OCI-LY7 (cell line): ENCODE results near the gene QRFP. TPM values are rescaled to one million over a fixed set of nuclear protein-coding genes. Genes with fewer than 3 reads are reported as not detected.

ENCODE experiments used
- BruUV-seq: library from RNA; stranded (reverse); fragments of 400-500 nt; replicated peaks from 2 replicates; lab custom pipeline; 2021; lab: Mats Ljungman, UMichigan
- CTCF ChIA-PET: fragments of 300-600 bp; sonication (Branson Sonifier 250); formaldehyde crosslinking; loops from one replicate; lab custom pipeline; 2022; ENCODE audit warnings: antibody characterized with exemption; ENCODE audit not compliant: unreplicated experiment; lab: Charles Lee
- POLR2A ChIA-PET: fragments of 300-600 bp; sonication (Branson Sonifier 250); formaldehyde crosslinking; loops from one replicate; lab custom pipeline; 2022; ENCODE audit warnings: antibody characterized with exemption; lab: Charles Lee
- DNase-seq: peaks from one replicate; pipeline ENCODE4 v3.0.0-alpha.2; 2015; ENCODE audit warnings: low spot score
- H2AFZ ChIP-seq: fragments of 200-600 bp; sonication (generic), shearing (Covaris generic); 2 replicates; pipeline ENCODE4 v1.6.1; 2014; ENCODE audit warnings: mild to moderate bottlenecking, antibody characterized with exemption, low read length, moderate library complexity
- H3K27ac ChIP-seq: fragments of 200-600 bp; sonication (generic); 2 replicates; pipeline ENCODE4 v1.5.1; 2014; ENCODE audit warnings: mixed run types, low read depth, mild to moderate bottlenecking, moderate library complexity, low read length, inconsistent platforms; ENCODE audit not compliant: poor library complexity, severe bottlenecking
- H3K36me3 ChIP-seq: fragments of 200-600 bp; sonication (generic); 2 replicates; pipeline ENCODE4 v1.6.1; 2014; ENCODE audit warnings: mild to moderate bottlenecking, antibody characterized with exemption, low read length, moderate library complexity, mixed read lengths; ENCODE audit not compliant: insufficient read depth
- H3K4me1 ChIP-seq: fragments of 200-600 bp; sonication (generic); 2 replicates; pipeline ENCODE4 v1.5.1; 2014; ENCODE audit warnings: mild to moderate bottlenecking, low read length; ENCODE audit not compliant: insufficient read depth, poor library complexity, severe bottlenecking
- H3K4me2 ChIP-seq: fragments of 200-600 bp; sonication (generic); 2 replicates; pipeline ENCODE4 v1.6.1; 2014; ENCODE audit warnings: mild to moderate bottlenecking, low read length
- H3K4me3 ChIP-seq: fragments of 200-600 bp; sonication (generic); 2 replicates; pipeline ENCODE4 v1.5.1; 2014; ENCODE audit warnings: mild to moderate bottlenecking, low read depth, low read length; ENCODE audit not compliant: poor library complexity, severe bottlenecking
- H3K79me2 ChIP-seq: fragments of 200-600 bp; sonication (generic); 2 replicates; pipeline ENCODE4 v1.6.1; 2016; ENCODE audit warnings: low read depth, mild to moderate bottlenecking, low read length, moderate library complexity, mixed read lengths; ENCODE audit not compliant: insufficient read depth
- H3K9me2 ChIP-seq: fragments of 200-600 bp; sonication (generic); 2 replicates; pipeline ENCODE4 v1.6.1; 2016; ENCODE audit warnings: mild to moderate bottlenecking, low read length, mixed read lengths; ENCODE audit not compliant: insufficient read depth
- H3K9me3 ChIP-seq: fragments of 200-600 bp; sonication (generic); 2 replicates; pipeline ENCODE4 v1.6.1; 2014; ENCODE audit warnings: mild to moderate bottlenecking, mixed run types, low read length, mixed read lengths
- H4K20me1 ChIP-seq: fragments of 200-600 bp; sonication (generic); 2 replicates; pipeline ENCODE4 v1.6.1; 2014; ENCODE audit warnings: mild to moderate bottlenecking, antibody characterized with exemption, low read length, moderate library complexity, mixed read lengths; ENCODE audit not compliant: insufficient read depth
- EZH2phosphoT487 ChIP-seq: fragments of 200-600 bp; sonication (generic); IDR thresholded peaks from 2 replicates; pipeline ENCODE4 v1.6.1; 2018; ENCODE audit warnings: low read depth, borderline replicate concordance, mild to moderate bottlenecking, mixed run types, antibody characterized with exemption, low read length, moderate library complexity, mixed read lengths
- intact Hi-C: fragments of 100-400 bp; cut with micrococcal nuclease; formaldehyde crosslinking; loops from one replicate; pipeline ENCODE4 v1.10.0; 2022; ENCODE audit not compliant: unreplicated experiment
- total RNA-seq, 2 experiments: library from RNA; depleted of rRNA in 1 of 2; stranded (reverse); fragments of >200 nt in 1 of 2; shearing (Covaris generic) in 1 of 2; gene quantifications; 2 replicates each; pipeline ENCODE4 v1.2.3, GENCODE V29; 2014 to 2022
- TF ChIP-seq, protein P1 (sequence below): fragments of 200-600 bp; sonication (generic); conservative IDR thresholded peaks from 2 replicates; pipeline ENCODE4 v1.5.1; 2014; ENCODE audit warnings: mild to moderate bottlenecking, antibody characterized with exemption, low read length, moderate library complexity, mixed read lengths

QRFP gene
- total RNA-seq, 2 experiments from 2014 or later = not detected

DNA sequence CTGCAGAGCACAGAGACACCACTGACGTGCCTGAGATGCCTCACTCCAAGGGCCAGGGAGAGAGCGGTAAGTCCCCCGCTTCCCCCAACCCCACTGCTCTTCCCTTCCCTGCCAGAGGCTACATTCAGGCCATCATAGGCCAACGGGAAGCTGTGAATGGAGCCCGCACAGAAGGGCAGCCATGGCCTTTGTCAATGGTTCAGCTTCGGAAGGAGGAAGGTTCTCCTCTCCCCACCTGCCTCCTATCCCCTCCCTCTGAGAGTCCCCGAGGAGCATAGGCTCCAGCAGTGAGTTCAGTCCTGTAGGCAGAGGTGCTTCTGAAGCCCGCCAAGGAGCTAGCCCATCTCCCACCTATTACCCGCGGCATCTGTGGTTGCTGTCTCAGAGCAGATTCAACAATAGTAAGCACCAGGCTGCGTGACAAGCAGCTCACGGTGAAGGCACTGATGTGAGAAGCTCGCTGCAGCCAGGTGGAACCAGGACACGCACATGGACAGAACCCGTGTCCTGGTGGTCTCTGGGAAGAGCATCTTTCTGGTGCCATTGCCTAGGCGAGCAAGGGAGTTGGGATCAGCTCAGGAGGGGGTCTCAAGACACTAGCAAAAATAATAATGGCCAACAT is 15.9 kb downstream of the QRFP start:
- intact Hi-C loops = no loop called here
- peaks cover 13% of the 10 kb centered on the region; the same call in 1 of the 2 replicates for H3K36me3 ChIP-seq
- no peak overlapping the region for H3K4me2 ChIP-seq
- H3K4me1 ChIP-seq = no peaks in the 10 kb centered on the region
- no peak overlapping the region for H3K4me3 ChIP-seq
- TF ChIP-seq, protein P1, sequence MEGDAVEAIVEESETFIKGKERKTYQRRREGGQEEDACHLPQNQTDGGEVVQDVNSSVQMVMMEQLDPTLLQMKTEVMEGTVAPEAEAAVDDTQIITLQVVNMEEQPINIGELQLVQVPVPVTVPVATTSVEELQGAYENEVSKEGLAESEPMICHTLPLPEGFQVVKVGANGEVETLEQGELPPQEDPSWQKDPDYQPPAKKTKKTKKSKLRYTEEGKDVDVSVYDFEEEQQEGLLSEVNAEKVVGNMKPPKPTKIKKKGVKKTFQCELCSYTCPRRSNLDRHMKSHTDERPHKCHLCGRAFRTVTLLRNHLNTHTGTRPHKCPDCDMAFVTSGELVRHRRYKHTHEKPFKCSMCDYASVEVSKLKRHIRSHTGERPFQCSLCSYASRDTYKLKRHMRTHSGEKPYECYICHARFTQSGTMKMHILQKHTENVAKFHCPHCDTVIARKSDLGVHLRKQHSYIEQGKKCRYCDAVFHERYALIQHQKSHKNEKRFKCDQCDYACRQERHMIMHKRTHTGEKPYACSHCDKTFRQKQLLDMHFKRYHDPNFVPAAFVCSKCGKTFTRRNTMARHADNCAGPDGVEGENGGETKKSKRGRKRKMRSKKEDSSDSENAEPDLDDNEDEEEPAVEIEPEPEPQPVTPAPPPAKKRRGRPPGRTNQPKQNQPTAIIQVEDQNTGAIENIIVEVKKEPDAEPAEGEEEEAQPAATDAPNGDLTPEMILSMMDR = no peak
- TF ChIP-seq EZH2phosphoT487 = no peak
- H4K20me1 ChIP-seq = no peaks in the 10 kb centered on the region
- H3K9me3 ChIP-seq = no peaks in the 10 kb centered on the region
- H3K9me2 ChIP-seq = no peaks in the 10 kb centered on the region
- ChIA-PET POLR2A (no interaction called here), CTCF (interaction anchor here (0.6 kb wide), 1 partner anchor 518 kb away, joined by 3 read pairs; no protein-coding TSS in a partner anchor)
- H2AFZ ChIP-seq = no peak overlapping the region
- DNase-seq = no peak
- H3K27ac ChIP-seq = no peak overlapping the region
- no TSS peak for BruUV-seq
- H3K79me2 ChIP-seq = no peaks in the 10 kb centered on the region

DNA sequence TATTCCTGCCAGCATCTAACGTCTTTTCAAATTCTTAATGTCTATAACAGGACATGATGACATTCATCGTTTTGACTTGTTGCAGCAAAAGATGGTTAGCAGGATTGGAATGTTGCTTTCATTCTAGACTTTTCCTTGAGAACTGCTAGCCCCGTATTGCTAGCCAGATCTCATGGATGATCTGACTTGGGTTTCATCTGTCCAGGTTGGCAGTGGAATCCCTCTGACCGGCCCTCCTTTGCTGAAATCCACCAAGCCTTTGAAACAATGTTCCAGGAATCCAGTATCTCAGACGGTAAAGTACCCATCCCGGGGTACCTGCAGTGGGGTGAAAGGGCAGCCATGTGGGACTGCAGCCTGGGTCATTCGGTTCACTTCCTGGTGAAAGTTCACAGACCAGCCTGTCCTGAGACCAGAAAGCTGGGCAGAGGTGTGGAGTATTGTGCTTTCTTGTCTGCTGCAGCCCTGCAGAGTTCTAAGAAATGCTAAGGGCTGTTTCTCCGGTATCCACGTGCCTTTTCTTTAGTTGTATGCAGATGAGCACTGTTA is 16.7 kb downstream of the QRFP start:
- no TSS peak for BruUV-seq
- peaks cover 13% of the 10 kb centered on the region; the same call in 1 of the 2 replicates for H3K36me3 ChIP-seq
- H3K4me2 ChIP-seq = no peak overlapping the region
- no peaks in the 10 kb centered on the region for H3K9me3 ChIP-seq
- H2AFZ ChIP-seq = no peak overlapping the region
- no peak overlapping the region for H3K27ac ChIP-seq
- no peak overlapping the region for H3K4me3 ChIP-seq
- no peak for DNase-seq
- no peaks in the 10 kb centered on the region for H3K9me2 ChIP-seq
- no peaks in the 10 kb centered on the region for H3K4me1 ChIP-seq
- H4K20me1 ChIP-seq = no peaks in the 10 kb centered on the region
- ChIA-PET CTCF (no interaction called here), POLR2A (no interaction called here)
- H3K79me2 ChIP-seq = no peaks in the 10 kb centered on the region
- intact Hi-C loops = no loop called here
- TF ChIP-seq EZH2phosphoT487 = no peak
- TF ChIP-seq, protein P1 = no peak

DNA sequence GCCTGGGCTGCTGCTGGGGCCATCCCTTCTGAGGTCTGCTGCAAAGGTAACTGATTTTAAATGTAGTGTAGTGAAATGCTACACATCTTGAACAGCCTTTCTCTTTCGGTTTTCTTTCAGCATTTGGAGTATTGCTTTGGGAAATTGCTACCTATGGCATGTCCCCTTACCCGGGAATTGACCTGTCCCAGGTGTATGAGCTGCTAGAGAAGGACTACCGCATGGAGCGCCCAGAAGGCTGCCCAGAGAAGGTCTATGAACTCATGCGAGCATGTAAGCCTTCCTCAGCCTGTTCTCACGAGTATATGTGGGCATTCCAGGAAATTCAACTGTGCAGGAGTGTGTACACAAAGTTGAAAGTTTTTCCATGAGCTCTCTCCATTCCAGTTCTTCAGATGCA is 18.3 kb downstream of the QRFP start:
- BruUV-seq = no TSS peak
- Histone ChIP-seq H3K9me2 (no peaks in the 10 kb centered on the region), H3K9me3 (no peaks in the 10 kb centered on the region), H3K4me2 (no peak overlapping the region), H3K79me2 (no peaks in the 10 kb centered on the region), H4K20me1 (no peaks in the 10 kb centered on the region), H3K36me3 (peaks cover 19% of the 10 kb centered on the region; the same call in 1 of the 2 replicates), H3K4me1 (no peaks in the 10 kb centered on the region), H2AFZ (no peak overlapping the region), H3K4me3 (no peak overlapping the region), H3K27ac (no peak overlapping the region)
- TF ChIP-seq EZH2phosphoT487 = no peak
- TF ChIP-seq, protein P1 = no peak
- ChIA-PET POLR2A (interaction anchor here (1.2 kb wide), 1 partner anchor 12 kb away, joined by 4 read pairs; no protein-coding TSS in a partner anchor), CTCF (interaction anchor here (0.6 kb wide), 1 partner anchor 219 kb away, joined by 3 read pairs; no protein-coding TSS in a partner anchor)
- intact Hi-C loops = no loop called here
- no peak for DNase-seq
